Small intestine (tissue), 7 donors: ENCODE results near the gene PANX2. TPM values are rescaled to one million over a fixed set of nuclear protein-coding genes. Genes with fewer than 3 reads are reported as not detected.

ENCODE experiments used
- DNase-seq, 2 donors: peaks; one replicate each; pipeline versions ENCODE4 v3.0.0 to v3.0.0-alpha.2; 2013
- FAIRE-seq: peaks from 2 replicates; lab custom pipeline; 2012; peaks lifted over from hg19 to GRCh38; lab: Jason Lieb, UNC
- H3K27ac ChIP-seq, 3 donors: one replicate each; pipeline ENCODE4 v1.5.1; 2013; ENCODE audit warnings: low read length in 2 of 3, mild to moderate bottlenecking in 2 of 3, control low read depth in 1 of 3, inconsistent platforms in 1 of 3, low read depth in 1 of 3, moderate library complexity in 1 of 3
- H3K27me3 ChIP-seq, 3 donors: one replicate each; pipeline ENCODE4 v1.6.1; 2013; ENCODE audit warnings: low read length in 3 of 3, inconsistent platforms in 1 of 3; ENCODE audit not compliant: control insufficient read depth in 3 of 3, insufficient read depth in 3 of 3
- H3K36me3 ChIP-seq, 3 donors: one replicate each; pipeline ENCODE4 v1.6.1; 2013; ENCODE audit warnings: low read length in 3 of 3, inconsistent platforms in 1 of 3, low read depth in 1 of 3, mild to moderate bottlenecking in 1 of 3, moderate library complexity in 1 of 3; ENCODE audit not compliant: control insufficient read depth in 3 of 3, insufficient read depth in 2 of 3
- H3K4me1 ChIP-seq, 3 donors: one replicate each; pipeline ENCODE4 v1.6.1; 2013; ENCODE audit warnings: low read length in 2 of 3, inconsistent platforms in 1 of 3, low read depth in 1 of 3, mild to moderate bottlenecking in 1 of 3, moderate library complexity in 1 of 3; ENCODE audit not compliant: control insufficient read depth in 3 of 3, insufficient read depth in 2 of 3
- H3K4me3 ChIP-seq, 3 donors: one replicate each; pipeline ENCODE4 v1.5.1; 2013; ENCODE audit warnings: low read length in 3 of 3, control low read depth in 1 of 3, inconsistent platforms in 1 of 3, low read depth in 1 of 3, mild to moderate bottlenecking in 1 of 3, moderate library complexity in 1 of 3
- H3K9me3 ChIP-seq, 2 donors: one replicate each; pipeline ENCODE4 v1.6.1; 2013; ENCODE audit warnings: low read depth in 1 of 2, low read length in 1 of 2; ENCODE audit not compliant: control insufficient read depth in 2 of 2, insufficient read depth in 1 of 2
- WGBS, 3 donors: extraction: QIAGEN DNeasy Blood & Tissue Kit; methylation state at CpG; one replicate each; pipeline ENCODE4 v1.1.7; 2013; 5-methylcytosine and 5-hydroxymethylcytosine counted together
- polyA plus RNA-seq, 4 donors: library from polyadenylated mRNA; stranded (reverse) in 3 of 4; unstranded in 1 of 4; fragments of 200-250 nt in 3 of 4; fragments of 120-200 nt in 1 of 4; gene quantifications; one replicate each; pipeline versions ENCODE4 v1.2.1 to v1.2.3, GENCODE V29; 2013
- donor health status: healthy with polysubstance abuse.
- donor health status: control.
- donor health status: control.
- donor health status: Bipolar disorder and iron deficiency.
- donor health status: healthy.

Gene PANX2
- polyA plus RNA-seq, 4 donors: 0.12 to 0.36 TPM; not detected in 2

DNA sequence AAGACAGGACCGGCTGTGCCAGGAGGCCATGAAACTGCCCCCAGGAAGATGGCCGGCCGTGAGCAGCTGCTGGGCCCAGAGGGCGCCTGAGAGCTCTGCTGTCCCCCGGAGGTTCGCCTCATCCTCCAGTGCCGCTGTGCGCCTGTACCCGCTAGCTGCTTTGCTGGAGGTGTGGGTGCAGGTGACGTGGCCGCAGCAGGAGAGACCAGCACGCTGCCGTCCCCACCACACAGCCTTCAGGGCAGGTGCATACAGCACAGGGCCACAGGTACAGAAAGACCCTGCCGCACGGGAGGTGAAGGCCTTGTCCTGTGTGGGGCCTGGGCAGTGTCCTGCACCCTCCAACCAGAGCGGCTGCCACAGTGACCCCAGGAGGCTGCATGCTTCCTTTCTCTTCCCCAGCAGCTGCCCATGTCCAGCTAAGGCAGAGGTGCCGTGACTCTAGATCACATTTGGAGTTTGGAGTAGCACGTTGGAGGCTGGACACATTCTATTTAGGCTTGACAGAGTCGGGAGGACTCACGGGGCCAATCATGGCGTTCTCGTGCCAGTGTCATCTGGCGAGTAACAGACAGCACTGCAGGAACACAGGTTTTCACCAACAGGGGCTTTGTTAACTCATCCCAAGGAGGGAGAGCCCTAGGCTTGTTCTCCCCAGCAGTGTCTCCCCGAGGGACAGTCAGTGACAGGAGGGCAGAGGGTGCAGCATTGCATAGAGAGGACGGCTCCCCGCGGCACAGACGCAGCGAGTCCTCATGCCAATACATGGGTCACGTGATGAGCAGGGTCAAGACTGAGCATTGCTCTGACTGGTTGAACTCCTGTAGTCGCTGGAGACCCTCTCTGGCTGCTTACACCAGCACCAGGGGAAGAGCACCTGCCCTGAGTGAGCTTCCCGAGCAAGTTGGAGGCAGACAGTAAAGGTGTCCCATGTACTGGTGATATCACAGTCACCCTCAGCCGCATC, 18.7 kb upstream of the PANX2 start:
- 79 to 84% (median 83%) methylated on average over 33 of the region's 33 CpGs for whole genome bisulfite sequencing, 3 donors
- FAIRE-seq (no peak), DNase-seq (no peak)
- H3K9me3 ChIP-seq: no peaks in the 10 kb centered on the region
- no peak overlapping the region for H3K27ac ChIP-seq
- peaks cover 0 to 17% (median 0%) of the 10 kb centered on the region in 3 donors for H3K4me1 ChIP-seq
- H3K27me3 ChIP-seq: no peaks in the 10 kb centered on the region
- no peaks in the 10 kb centered on the region for H3K36me3 ChIP-seq
- H3K4me3 ChIP-seq: no peak overlapping the region

GRCh38 chr22:50153056-50153755, 17.3 kb upstream of the PANX2 start:
- no peak for DNase-seq
- peaks cover 0 to 4% (median 0%) of the 10 kb centered on the region in 3 donors for H3K27me3 ChIP-seq
- peaks cover 0 to 6% (median 0%) of the 10 kb centered on the region in 3 donors for H3K4me1 ChIP-seq
- H3K9me3 ChIP-seq: no peaks in the 10 kb centered on the region
- FAIRE-seq: no peak
- no peaks in the 10 kb centered on the region for H3K36me3 ChIP-seq
- H3K27ac ChIP-seq: no peak overlapping the region
- no peak overlapping the region for H3K4me3 ChIP-seq
- WGBS, 3 donors: 83 to 85% (median 85%) methylated on average over 24 to 25 of the region's 25 CpGs

DNA sequence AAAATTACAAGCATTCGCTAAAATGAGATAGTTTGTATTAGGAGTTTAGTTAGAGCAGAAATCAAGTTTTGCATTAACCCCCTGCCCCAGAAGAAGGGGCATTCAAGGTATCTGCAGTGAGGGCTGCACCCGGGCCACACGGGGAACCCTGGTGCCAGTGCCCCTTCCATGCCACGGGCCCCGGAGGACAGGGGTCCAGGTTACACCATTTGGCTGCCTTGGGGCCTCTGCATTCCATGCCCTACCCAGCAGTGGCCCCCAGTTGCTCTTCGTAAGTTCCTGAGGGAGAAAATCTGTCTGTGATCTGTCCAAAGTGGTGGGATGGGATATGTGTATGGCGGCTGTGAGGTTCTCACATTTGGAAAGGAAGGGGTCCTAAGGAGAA, 16.8 kb upstream of the PANX2 start:
- no peaks in the 10 kb centered on the region for H3K9me3 ChIP-seq
- H3K27ac ChIP-seq: no peak overlapping the region
- peaks cover 0 to 3% (median 0%) of the 10 kb centered on the region in 3 donors for H3K4me1 ChIP-seq
- FAIRE-seq (no peak), DNase-seq (no peak)
- H3K27me3 ChIP-seq: peaks cover 0 to 6% (median 0%) of the 10 kb centered on the region in 3 donors
- no peaks in the 10 kb centered on the region for H3K36me3 ChIP-seq
- H3K4me3 ChIP-seq: no peak overlapping the region
- 84 to 87% (median 85%) methylated on average over 7 of the region's 7 CpGs for WGBS, 3 donors

- H3K9me3 ChIP-seq: no peaks in the 10 kb centered on the region
- no peak overlapping the region for H3K27ac ChIP-seq
- H3K4me1 ChIP-seq: no peaks in the 10 kb centered on the region
- H3K4me3 ChIP-seq: no peak overlapping the region
- H3K27me3 ChIP-seq: peaks cover 0 to 9% (median 0%) of the 10 kb centered on the region in 3 donors
- FAIRE-seq (no peak), DNase-seq (peak in 1 of 2 donors; percentile 84)
- 37 to 66% (median 49%) methylated on average over 21 of the region's 21 CpGs for WGBS, 3 donors
- no peaks in the 10 kb centered on the region for H3K36me3 ChIP-seq
Observed at GRCh38 chr22:50157709-50158375, 12.7 kb upstream of the PANX2 start.

- no peak for FAIRE-seq
- peaks cover 0 to 9% (median 0%) of the 10 kb centered on the region in 3 donors for H3K27me3 ChIP-seq
Observed at GRCh38 chr22:50160947-50161346, 9.6 kb upstream of the PANX2 start.

GRCh38 chr22:50161508-50162390, 8.8 kb upstream of the PANX2 start:
- no peaks in the 10 kb centered on the region for H3K9me3 ChIP-seq
- no peak for DNase-seq
- no peak overlapping the region for H3K27ac ChIP-seq
- peaks cover 0 to 9% (median 0%) of the 10 kb centered on the region in 3 donors for H3K27me3 ChIP-seq
- H3K4me1 ChIP-seq: no peaks in the 10 kb centered on the region
- WGBS, 3 donors: 83 to 89% (median 85%) methylated on average over 22 to 23 of the region's 23 CpGs
- no peak overlapping the region for H3K4me3 ChIP-seq
- no peaks in the 10 kb centered on the region for H3K36me3 ChIP-seq
- no peak for FAIRE-seq

More at GRCh38 chr22:50160947-50161346, 9.6 kb upstream of the PANX2 start:
- Histone ChIP-seq H3K9me3 (no peaks in the 10 kb centered on the region), H3K4me3 (no peak overlapping the region), H3K36me3 (no peaks in the 10 kb centered on the region), H3K27ac (no peak overlapping the region), H3K4me1 (no peaks in the 10 kb centered on the region)
- WGBS, 3 donors: 87 to 91% (median 87%) methylated on average over 7 of the region's 7 CpGs
- DNase-seq: no peak

DNA sequence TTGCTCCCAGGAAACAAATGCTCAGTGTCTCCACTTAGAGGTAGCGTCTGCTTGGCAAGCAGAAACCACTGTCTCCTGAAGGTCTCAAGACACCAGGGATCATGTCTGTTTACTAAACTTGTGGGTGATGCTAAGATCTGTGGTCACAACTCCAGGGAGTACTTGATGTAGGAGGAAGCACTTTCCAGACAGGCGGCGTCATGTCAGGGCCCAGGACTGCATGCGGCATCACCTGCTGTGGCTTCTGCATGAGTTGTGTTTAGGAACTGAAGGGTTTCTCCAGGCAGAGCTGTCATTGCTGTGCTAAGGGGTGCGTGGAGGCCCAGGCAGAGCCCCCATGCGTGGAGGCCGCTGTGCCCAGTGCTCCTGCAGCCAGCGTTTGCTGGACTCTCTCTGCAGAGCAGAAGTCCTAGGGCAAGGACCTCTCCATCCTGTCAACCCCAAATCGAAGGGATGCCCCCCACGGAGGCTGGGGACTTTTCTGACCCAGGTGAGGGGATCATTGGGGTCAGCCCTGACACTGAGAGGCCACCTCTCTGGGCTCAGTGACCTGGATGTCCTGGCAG, 8.1 kb upstream of the PANX2 start:
- Histone ChIP-seq H3K36me3 (no peaks in the 10 kb centered on the region), H3K4me1 (no peaks in the 10 kb centered on the region), H3K27me3 (peaks cover 0 to 11% (median 0%) of the 10 kb centered on the region in 3 donors), H3K4me3 (no peak overlapping the region), H3K9me3 (no peaks in the 10 kb centered on the region), H3K27ac (no peak overlapping the region)
- DNase-seq: no peak
- FAIRE-seq: no peak
- WGBS, 3 donors: 81 to 83% (median 81%) methylated on average over 10 of the region's 10 CpGs
